Measurements from ENCODE around the gene EPN2. TPM values are rescaled to one million over a fixed set of nuclear protein-coding genes. Genes with fewer than 3 reads are reported as not detected.
"Not testable (repeated sequence)": the region's sequence is repeated elsewhere in the genome, so short reads cannot be mapped to it uniquely, and the experiment has no call there.

Gene EPN2
- total RNA-seq, 1 experiment from 2014 or later, result 57.8 TPM

GRCh38 chr17:19219384-19219783 lies 17.8 kb upstream of the EPN2 start:
- H3K9me3 Mint-ChIP-seq; H3K27me3 ChIP-seq (ENCODE audit: insufficient read depth, low read length); H3K27ac Mint-ChIP-seq; H3K4me3 Mint-ChIP-seq; H3K4me1 Mint-ChIP-seq; H3K79me2 ChIP-seq (ENCODE audit: insufficient read depth, low read length); H4K91ac ChIP-seq (ENCODE audit: insufficient read length, low read depth, low read length); H2BK12ac ChIP-seq (ENCODE audit: insufficient read length, low read depth, low read length); H3K18ac ChIP-seq (ENCODE audit: insufficient read length, low read depth, low read length); H3K4me2 ChIP-seq (ENCODE audit: insufficient read depth, insufficient read length, low read length); H3K23me2 ChIP-seq (ENCODE audit: insufficient read length, low read depth, low read length, poor library complexity, severe bottlenecking); H3K4me1 ChIP-seq (ENCODE audit: insufficient read depth, low read length); H3K9ac ChIP-seq (ENCODE audit: extremely low read depth, insufficient read length, low read length); H2BK5ac ChIP-seq (ENCODE audit: insufficient read length, low read length); H3K79me1 ChIP-seq (ENCODE audit: insufficient read depth, low read depth, low read length, poor library complexity, severe bottlenecking); H3K27me3 Mint-ChIP-seq (ENCODE audit: low read depth); H2BK20ac ChIP-seq (ENCODE audit: low read depth, low read length, poor library complexity, severe bottlenecking); H4K5ac ChIP-seq (ENCODE audit: insufficient read length, low read depth, low read length); H3K36me3 Mint-ChIP-seq (ENCODE audit: insufficient read depth in 1 of 3, low read depth in 3 of 3); H3K14ac ChIP-seq (ENCODE audit: insufficient read depth, low read length); DNase-seq; H2AK5ac ChIP-seq (ENCODE audit: insufficient read length, low read length); H3T11ph ChIP-seq (ENCODE audit: low read length); H3K23ac ChIP-seq (ENCODE audit: insufficient read length, low read depth, low read length); H4K20me1 ChIP-seq (ENCODE audit: control insufficient read depth, insufficient read depth, insufficient read length); H4K8ac ChIP-seq (replicated peaks; ENCODE audit: insufficient read length, low read depth, low read length); H2BK120ac ChIP-seq (ENCODE audit: low read depth, low read length, poor library complexity, severe bottlenecking); H3K9me3 ChIP-seq (ENCODE audit: control insufficient read depth, low read depth, low read length); H3K56ac ChIP-seq (ENCODE audit: insufficient read length, low read depth, low read length); H3K27ac ChIP-seq (ENCODE audit: insufficient read length, low read depth, low read length); H2BK15ac ChIP-seq (ENCODE audit: low read depth, low read length); H2AFZ ChIP-seq (ENCODE audit: low read length); H3K4ac ChIP-seq (ENCODE audit: low read depth, low read length): not testable (repeated sequence)
- WGBS (ENCODE audit: extremely low coverage, insufficient read length, low lambda C conversion rate), result no CpG with 5 or more reads among the region's 11 CpGs

GRCh38 chr17:19220195-19220594 lies 17.0 kb upstream of the EPN2 start:
- H4K5ac ChIP-seq (ENCODE audit: insufficient read length, low read depth, low read length); H3K4me1 ChIP-seq (ENCODE audit: insufficient read depth, low read length); H3K4me3 Mint-ChIP-seq; H3K27ac ChIP-seq (ENCODE audit: insufficient read length, low read depth, low read length); H3K27me3 ChIP-seq (ENCODE audit: insufficient read depth, low read length); H2BK5ac ChIP-seq (ENCODE audit: insufficient read length, low read length); H3K14ac ChIP-seq (ENCODE audit: insufficient read depth, low read length); H3K79me2 ChIP-seq (ENCODE audit: insufficient read depth, low read length); H2AK5ac ChIP-seq (ENCODE audit: insufficient read length, low read length); H3K27me3 Mint-ChIP-seq (ENCODE audit: low read depth); H2AFZ ChIP-seq (ENCODE audit: low read length); H4K8ac ChIP-seq (replicated peaks; ENCODE audit: insufficient read length, low read depth, low read length); H3K23ac ChIP-seq (ENCODE audit: insufficient read length, low read depth, low read length); H3K56ac ChIP-seq (ENCODE audit: insufficient read length, low read depth, low read length); H4K20me1 ChIP-seq (ENCODE audit: control insufficient read depth, insufficient read depth, insufficient read length); H3K4me1 Mint-ChIP-seq; H3K36me3 Mint-ChIP-seq (ENCODE audit: insufficient read depth in 1 of 3, low read depth in 3 of 3); DNase-seq; H3K23me2 ChIP-seq (ENCODE audit: insufficient read length, low read depth, low read length, poor library complexity, severe bottlenecking); H3K9me3 Mint-ChIP-seq; H2BK20ac ChIP-seq (ENCODE audit: low read depth, low read length, poor library complexity, severe bottlenecking); H3K27ac Mint-ChIP-seq; H3K9ac ChIP-seq (ENCODE audit: extremely low read depth, insufficient read length, low read length); H2BK120ac ChIP-seq (ENCODE audit: low read depth, low read length, poor library complexity, severe bottlenecking); H3K18ac ChIP-seq (ENCODE audit: insufficient read length, low read depth, low read length); H3K4me2 ChIP-seq (ENCODE audit: insufficient read depth, insufficient read length, low read length); H3K9me3 ChIP-seq (ENCODE audit: control insufficient read depth, low read depth, low read length); H2BK12ac ChIP-seq (ENCODE audit: insufficient read length, low read depth, low read length); H2BK15ac ChIP-seq (ENCODE audit: low read depth, low read length); H3T11ph ChIP-seq (ENCODE audit: low read length); H3K4ac ChIP-seq (ENCODE audit: low read depth, low read length); H3K79me1 ChIP-seq (ENCODE audit: insufficient read depth, low read depth, low read length, poor library complexity, severe bottlenecking); H4K91ac ChIP-seq (ENCODE audit: insufficient read length, low read depth, low read length): not testable (repeated sequence)
- WGBS (ENCODE audit: extremely low coverage, insufficient read length, low lambda C conversion rate), result no CpG with 5 or more reads among the region's 8 CpGs

Data from H9 (cell line).